ENCODE measurements around the gene FILIP1L.

The FILIP1L gene

GRCh38 chr3:100004931-100005330, 109.4 kb downstream of the FILIP1L start:
- Mint-ChIP-seq H3K27me3 (ENCODE audit: low read depth) (no peaks in the 10 kb centered on the region), H3K36me3 (ENCODE audit: low read depth) (peaks cover 6% of the 10 kb centered on the region), H3K4me1 (ENCODE audit: low read depth) (peaks cover 17% of the 10 kb centered on the region), H3K4me3 (no peak overlapping the region), H3K27ac (no peak overlapping the region), H3K9me3 (no peaks in the 10 kb centered on the region)
- no peak for DNase-seq (ENCODE audit: low spot score)

- peaks cover 5% of the 10 kb centered on the region for H3K36me3 Mint-ChIP-seq (ENCODE audit: low read depth)
- H3K27me3 Mint-ChIP-seq (ENCODE audit: low read depth): no peaks in the 10 kb centered on the region
- no peak overlapping the region for H3K4me3 Mint-ChIP-seq
- DNase-seq (ENCODE audit: low spot score): no peak
- H3K9me3 Mint-ChIP-seq: no peaks in the 10 kb centered on the region
- no peak overlapping the region for H3K27ac Mint-ChIP-seq
- peaks cover 14% of the 10 kb centered on the region for H3K4me1 Mint-ChIP-seq (ENCODE audit: low read depth)
These were observed 110.4 kb downstream of the FILIP1L start for GRCh38 chr3:100003609-100004503.

GRCh38 chr3:100002599-100003350, 111.5 kb downstream of the FILIP1L start:
- peaks cover 14% of the 10 kb centered on the region for H3K4me1 Mint-ChIP-seq (ENCODE audit: low read depth)
- no peak overlapping the region for H3K4me3 Mint-ChIP-seq
- no peaks in the 10 kb centered on the region for H3K9me3 Mint-ChIP-seq
- H3K27ac Mint-ChIP-seq: no peak overlapping the region
- peaks cover 5% of the 10 kb centered on the region for H3K36me3 Mint-ChIP-seq (ENCODE audit: low read depth)
- H3K27me3 Mint-ChIP-seq (ENCODE audit: low read depth): no peaks in the 10 kb centered on the region
- DNase-seq (ENCODE audit: low spot score): no peak

GRCh38 chr3:100001526-100002270, 112.6 kb downstream of the FILIP1L start:
- H3K27ac Mint-ChIP-seq: no peak overlapping the region
- no peak overlapping the region for H3K4me3 Mint-ChIP-seq
- H3K36me3 Mint-ChIP-seq (ENCODE audit: low read depth): peaks cover 5% of the 10 kb centered on the region

GRCh38 chr3:100001083-100001482, 113.2 kb downstream of the FILIP1L start:
- no peak overlapping the region for H3K27ac Mint-ChIP-seq
- no peaks in the 10 kb centered on the region for H3K27me3 Mint-ChIP-seq (ENCODE audit: low read depth)
- peaks cover 1% of the 10 kb centered on the region for H3K9me3 Mint-ChIP-seq
- no peak for DNase-seq (ENCODE audit: low spot score)
- peaks cover 14% of the 10 kb centered on the region for H3K4me1 Mint-ChIP-seq (ENCODE audit: low read depth)
- no peak overlapping the region for H3K4me3 Mint-ChIP-seq
- H3K36me3 Mint-ChIP-seq (ENCODE audit: low read depth): peaks cover 5% of the 10 kb centered on the region

More at GRCh38 chr3:100001526-100002270, 112.6 kb downstream of the FILIP1L start:
- Mint-ChIP-seq H3K9me3 (no peaks in the 10 kb centered on the region), H3K27me3 (ENCODE audit: low read depth) (no peaks in the 10 kb centered on the region), H3K4me1 (ENCODE audit: low read depth) (peaks cover 14% of the 10 kb centered on the region)
- no peak for DNase-seq (ENCODE audit: low spot score)

- Mint-ChIP-seq H3K36me3 (ENCODE audit: low read depth) (peaks cover 5% of the 10 kb centered on the region), H3K27me3 (ENCODE audit: low read depth) (no peaks in the 10 kb centered on the region), H3K4me1 (ENCODE audit: low read depth) (peaks cover 8% of the 10 kb centered on the region), H3K27ac (no peak overlapping the region), H3K9me3 (peaks cover 10% of the 10 kb centered on the region), H3K4me3 (no peak overlapping the region)
- no peak for DNase-seq (ENCODE audit: low spot score)
These were observed 114.8 kb downstream of the FILIP1L start for GRCh38 chr3:99999536-99999935.

- Mint-ChIP-seq H3K27ac (no peak overlapping the region), H3K36me3 (ENCODE audit: low read depth) (peaks cover 8% of the 10 kb centered on the region), H3K9me3 (peaks cover 27% of the 10 kb centered on the region), H3K4me1 (ENCODE audit: low read depth) (no peaks in the 10 kb centered on the region), H3K4me3 (no peak overlapping the region), H3K27me3 (ENCODE audit: low read depth) (no peaks in the 10 kb centered on the region)
- no peak for DNase-seq (ENCODE audit: low spot score)
These were observed 117.0 kb downstream of the FILIP1L start for GRCh38 chr3:99997293-99997692.

- no peak overlapping the region for H3K4me3 Mint-ChIP-seq
- DNase-seq (ENCODE audit: low spot score): no peak
- H3K27me3 Mint-ChIP-seq (ENCODE audit: low read depth): no peaks in the 10 kb centered on the region
- no peak overlapping the region for H3K27ac Mint-ChIP-seq
- H3K9me3 Mint-ChIP-seq: peaks cover 22% of the 10 kb centered on the region
- peaks cover 8% of the 10 kb centered on the region for H3K36me3 Mint-ChIP-seq (ENCODE audit: low read depth)
- no peaks in the 10 kb centered on the region for H3K4me1 Mint-ChIP-seq (ENCODE audit: low read depth)
These were observed 124.1 kb downstream of the FILIP1L start for GRCh38 chr3:99990179-99990578.

GRCh38 chr3:99984668-99985067, 129.6 kb downstream of the FILIP1L start:
- no peak overlapping the region for H3K4me3 Mint-ChIP-seq

GRCh38 chr3:99984139-99984538, 130.2 kb downstream of the FILIP1L start:
- Mint-ChIP-seq H3K36me3 (ENCODE audit: low read depth) (no peaks in the 10 kb centered on the region), H3K4me3 (no peak overlapping the region), H3K4me1 (ENCODE audit: low read depth) (peaks cover 10% of the 10 kb centered on the region), H3K9me3 (no peaks in the 10 kb centered on the region), H3K27ac (no peak overlapping the region), H3K27me3 (ENCODE audit: low read depth) (no peaks in the 10 kb centered on the region)
- DNase-seq (ENCODE audit: low spot score): no peak

More at GRCh38 chr3:99984668-99985067, 129.6 kb downstream of the FILIP1L start:
- Mint-ChIP-seq H3K27me3 (ENCODE audit: low read depth) (no peaks in the 10 kb centered on the region), H3K9me3 (no peaks in the 10 kb centered on the region), H3K4me1 (ENCODE audit: low read depth) (peaks cover 10% of the 10 kb centered on the region), H3K36me3 (ENCODE audit: low read depth) (no peaks in the 10 kb centered on the region), H3K27ac (no peak overlapping the region)
- no peak for DNase-seq (ENCODE audit: low spot score)

GRCh38 chr3:99982650-99983049, 131.7 kb downstream of the FILIP1L start:
- H3K27ac Mint-ChIP-seq: no peak overlapping the region
- no peaks in the 10 kb centered on the region for H3K36me3 Mint-ChIP-seq (ENCODE audit: low read depth)
- no peaks in the 10 kb centered on the region for H3K27me3 Mint-ChIP-seq (ENCODE audit: low read depth)
- no peak overlapping the region for H3K4me3 Mint-ChIP-seq
- H3K9me3 Mint-ChIP-seq: no peaks in the 10 kb centered on the region
- H3K4me1 Mint-ChIP-seq (ENCODE audit: low read depth): peaks cover 10% of the 10 kb centered on the region
- no peak for DNase-seq (ENCODE audit: low spot score)

- H3K4me1 Mint-ChIP-seq (ENCODE audit: low read depth): peaks cover 10% of the 10 kb centered on the region
- H3K27me3 Mint-ChIP-seq (ENCODE audit: low read depth): no peaks in the 10 kb centered on the region
- H3K9me3 Mint-ChIP-seq: no peaks in the 10 kb centered on the region
- no peak for DNase-seq (ENCODE audit: low spot score)
- H3K36me3 Mint-ChIP-seq (ENCODE audit: low read depth): no peaks in the 10 kb centered on the region
- H3K4me3 Mint-ChIP-seq: no peak overlapping the region
- H3K27ac Mint-ChIP-seq: no peak overlapping the region
These were observed 133.2 kb downstream of the FILIP1L start for GRCh38 chr3:99981138-99981537.

- no peaks in the 10 kb centered on the region for H3K27me3 Mint-ChIP-seq (ENCODE audit: low read depth)
- no peaks in the 10 kb centered on the region for H3K9me3 Mint-ChIP-seq
- peaks cover 10% of the 10 kb centered on the region for H3K4me1 Mint-ChIP-seq (ENCODE audit: low read depth)
- H3K27ac Mint-ChIP-seq: no peak overlapping the region
- no peak overlapping the region for H3K4me3 Mint-ChIP-seq
- no peak for DNase-seq (ENCODE audit: low spot score)
- H3K36me3 Mint-ChIP-seq (ENCODE audit: low read depth): no peaks in the 10 kb centered on the region
These were observed 133.7 kb downstream of the FILIP1L start for GRCh38 chr3:99980606-99981005.

- H3K9me3 Mint-ChIP-seq: no peaks in the 10 kb centered on the region
- peaks cover 2% of the 10 kb centered on the region for H3K4me1 Mint-ChIP-seq (ENCODE audit: low read depth)
- H3K4me3 Mint-ChIP-seq: no peak overlapping the region
- H3K27me3 Mint-ChIP-seq (ENCODE audit: low read depth): no peaks in the 10 kb centered on the region
- H3K36me3 Mint-ChIP-seq (ENCODE audit: low read depth): no peaks in the 10 kb centered on the region
- no peak for DNase-seq (ENCODE audit: low spot score)
- no peak overlapping the region for H3K27ac Mint-ChIP-seq
These were observed 136.1 kb downstream of the FILIP1L start for GRCh38 chr3:99978221-99978620.

Measured in T-helper 2 cell treated with Interferon-gamma antibody and Interleukin-4, amounts not matched to agents 5 μg/mL and 100 μg/mL, for 36 hours (primary cell).